AG10803 (cell line): ENCODE data around the gene FAM177B.
A peak's percentile ranks its signal among the peaks of the same experiment; 100 is the strongest.

Source experiments
- DNase-seq: peaks from one replicate; pipeline ENCODE4 v3.0.0; 2010; ENCODE audit warnings: low read depth
- H3K4me3 ChIP-seq: 2 replicates; pipeline ENCODE4 v1.5.1; 2011; ENCODE audit warnings: mild to moderate bottlenecking, low read length, control low read depth
- TF ChIP-seq, protein P1 (sequence below): conservative IDR thresholded peaks from 2 replicates; pipeline ENCODE4 v1.5.1; 2011; ENCODE audit warnings: mild to moderate bottlenecking, low read length, control low read depth, inconsistent platforms

FAM177B gene

DNA sequence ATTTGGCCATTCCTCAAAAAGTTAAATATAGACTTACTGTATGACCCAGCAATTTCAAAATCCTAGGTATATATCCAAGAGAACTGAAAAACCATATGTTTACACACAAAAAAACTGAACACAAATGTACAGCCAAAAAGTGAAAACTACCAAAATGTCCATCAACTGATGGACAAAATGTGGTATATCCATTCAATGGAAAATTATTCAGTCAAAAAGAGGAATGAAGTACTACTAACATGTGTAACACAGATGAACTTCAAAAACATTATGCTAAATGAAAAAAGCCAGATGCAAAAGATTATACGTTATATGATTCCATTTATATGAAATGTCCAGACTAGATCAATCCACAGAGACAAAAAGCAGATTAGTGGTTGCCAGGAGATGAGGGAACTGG, 32.7 kb upstream of the FAM177B start:
- TF ChIP-seq, protein P1, sequence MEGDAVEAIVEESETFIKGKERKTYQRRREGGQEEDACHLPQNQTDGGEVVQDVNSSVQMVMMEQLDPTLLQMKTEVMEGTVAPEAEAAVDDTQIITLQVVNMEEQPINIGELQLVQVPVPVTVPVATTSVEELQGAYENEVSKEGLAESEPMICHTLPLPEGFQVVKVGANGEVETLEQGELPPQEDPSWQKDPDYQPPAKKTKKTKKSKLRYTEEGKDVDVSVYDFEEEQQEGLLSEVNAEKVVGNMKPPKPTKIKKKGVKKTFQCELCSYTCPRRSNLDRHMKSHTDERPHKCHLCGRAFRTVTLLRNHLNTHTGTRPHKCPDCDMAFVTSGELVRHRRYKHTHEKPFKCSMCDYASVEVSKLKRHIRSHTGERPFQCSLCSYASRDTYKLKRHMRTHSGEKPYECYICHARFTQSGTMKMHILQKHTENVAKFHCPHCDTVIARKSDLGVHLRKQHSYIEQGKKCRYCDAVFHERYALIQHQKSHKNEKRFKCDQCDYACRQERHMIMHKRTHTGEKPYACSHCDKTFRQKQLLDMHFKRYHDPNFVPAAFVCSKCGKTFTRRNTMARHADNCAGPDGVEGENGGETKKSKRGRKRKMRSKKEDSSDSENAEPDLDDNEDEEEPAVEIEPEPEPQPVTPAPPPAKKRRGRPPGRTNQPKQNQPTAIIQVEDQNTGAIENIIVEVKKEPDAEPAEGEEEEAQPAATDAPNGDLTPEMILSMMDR: no peak
- no peak for DNase-seq
- H3K4me3 ChIP-seq: no peak overlapping the region

DNA sequence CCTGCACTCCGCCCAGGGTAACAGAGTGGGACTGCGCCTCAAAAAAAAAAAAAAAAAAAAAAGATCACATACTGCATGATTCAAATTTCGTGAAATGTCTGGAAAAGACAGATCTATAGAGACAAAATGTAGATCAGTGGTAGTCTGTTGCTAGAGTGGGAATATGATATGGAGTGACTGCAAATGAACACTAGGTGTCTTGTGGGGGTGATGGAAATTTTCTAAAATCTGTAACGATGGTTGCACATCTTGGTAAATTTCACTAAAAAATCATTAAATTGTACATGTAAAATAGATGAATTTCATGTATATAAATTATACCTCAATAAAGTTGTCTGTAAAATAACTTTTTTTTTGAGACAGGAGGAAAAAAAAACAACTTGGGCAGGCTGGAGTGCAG, 30.2 kb upstream of the FAM177B start:
- DNase-seq: no peak
- TF ChIP-seq, protein P1: no peak; the same call in 1 of the 2 replicates
- no peak overlapping the region for H3K4me3 ChIP-seq

DNA sequence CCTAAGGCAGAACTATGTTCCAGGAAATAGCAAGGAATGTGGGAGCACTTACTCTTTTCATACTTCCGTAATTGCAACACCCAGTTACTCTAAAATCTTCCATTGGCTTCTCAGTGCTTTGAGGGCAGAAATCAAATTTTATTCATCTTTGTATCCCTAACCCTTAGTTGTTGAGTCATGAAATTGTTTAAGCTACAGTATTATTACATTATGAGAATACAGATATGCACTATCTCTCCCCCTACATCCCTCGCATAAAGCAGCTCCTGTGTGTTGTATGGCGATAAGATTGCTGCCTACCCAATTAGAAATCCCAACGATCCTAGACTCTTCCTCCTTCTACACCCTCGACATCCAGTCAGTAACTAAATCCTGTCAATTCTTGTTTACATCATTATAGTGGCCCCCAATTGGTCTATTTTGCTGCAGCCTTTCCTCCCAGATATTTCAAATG, 27.3 kb upstream of the FAM177B start:
- no peak overlapping the region for H3K4me3 ChIP-seq
- TF ChIP-seq, protein P1: no peak
- DNase-seq: peak; percentile 4

DNA sequence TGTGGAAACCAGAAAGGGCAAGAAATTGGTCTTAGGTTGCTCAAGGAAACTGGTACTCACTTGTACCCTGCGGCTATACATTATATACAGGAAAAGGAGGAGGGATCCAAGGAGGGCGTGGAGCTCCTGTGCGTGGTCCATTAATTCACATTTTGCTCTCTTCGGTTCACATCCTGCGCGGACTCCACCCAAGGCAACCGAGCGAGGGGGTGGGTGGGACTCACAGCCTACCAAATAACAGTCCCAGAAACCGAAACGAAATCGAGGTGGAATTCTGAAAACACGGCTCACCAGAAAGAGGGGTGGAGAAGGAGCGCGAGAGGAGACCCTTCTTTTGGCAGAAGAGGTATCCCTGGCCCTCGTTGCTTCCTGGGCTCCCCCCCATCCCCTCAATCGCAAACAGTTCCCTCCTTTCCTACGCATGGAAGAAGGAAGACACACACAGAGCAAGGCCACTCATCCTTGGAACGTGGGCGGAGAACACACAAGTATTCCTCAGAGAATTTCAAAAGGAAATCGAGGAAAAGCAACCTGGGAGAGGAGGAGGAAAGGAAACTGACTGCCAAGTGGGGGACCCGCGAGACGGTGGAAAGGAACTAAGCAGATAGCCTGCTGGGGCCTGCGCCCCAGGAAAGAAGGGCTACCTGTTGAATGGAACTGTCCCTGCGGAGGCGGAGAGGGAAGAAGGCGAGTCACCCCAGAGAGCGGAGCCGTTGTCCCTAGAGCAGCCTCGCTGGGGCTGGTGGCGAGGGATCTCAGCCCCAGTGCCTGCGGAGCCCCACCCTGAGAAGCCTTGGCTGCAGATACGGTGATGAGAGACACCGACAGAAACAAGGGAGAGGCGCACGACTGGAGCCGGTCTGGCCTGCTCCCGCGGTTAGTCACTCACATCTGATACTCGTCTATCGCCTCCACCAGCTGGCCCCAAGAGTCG, 25.4 kb upstream of the FAM177B start:
- H3K4me3 ChIP-seq: peak overlapping the region; percentile 79
- DNase-seq: peak; percentile 63
- TF ChIP-seq, protein P1: no peak

DNA sequence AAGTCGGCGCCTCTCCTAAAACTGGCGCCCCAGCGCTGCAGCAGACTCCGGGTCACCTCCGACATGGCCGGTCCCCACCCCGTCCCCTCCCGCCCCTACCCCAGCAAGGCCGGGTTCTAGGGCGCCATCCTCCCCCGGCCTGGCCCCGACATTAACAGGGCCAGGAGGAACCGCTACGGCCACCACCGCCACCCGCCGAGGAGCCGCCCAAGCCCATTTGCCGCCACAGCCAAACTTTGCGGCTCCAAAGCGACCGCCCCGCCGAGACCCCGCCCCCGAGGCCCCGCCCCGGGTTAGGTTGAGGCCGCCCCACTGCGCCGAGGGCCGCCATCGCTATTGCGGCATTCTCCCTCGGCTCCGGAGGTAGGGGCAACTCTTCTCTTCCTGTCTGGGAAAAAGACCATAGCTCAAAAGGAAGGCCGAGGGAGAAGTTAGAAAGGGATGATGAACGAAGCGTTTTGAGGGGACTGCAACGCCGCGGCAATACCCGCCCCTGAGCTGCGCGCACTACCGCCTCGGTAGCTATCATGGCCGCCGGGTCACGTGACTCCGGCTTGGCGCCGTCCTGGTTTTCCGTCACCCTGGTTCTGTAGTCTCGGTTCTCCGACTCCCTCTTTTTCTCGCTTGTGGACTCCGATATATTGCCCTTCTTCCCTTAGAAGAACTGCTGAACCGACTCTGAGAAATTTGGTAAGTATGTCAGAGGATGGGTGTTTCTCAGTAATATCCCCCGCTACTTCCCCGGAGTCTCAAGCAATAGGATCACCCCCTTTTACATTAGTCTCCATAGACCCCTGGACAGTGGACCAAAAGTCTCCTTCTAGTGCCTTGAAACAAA, 24.5 kb upstream of the FAM177B start, which contains the start of the genes AIDA and BROX:
Gene AIDA, minus strand, starts transcription at position 239 of the 838 bp plus-strand sequence. Its CDS starts 174 bp downstream, at position 65.
Gene BROX, plus strand, starts transcription at position 312 of the 838 bp plus-strand sequence. CDS start 3,136 bp downstream, outside the sequence.
- H3K4me3 ChIP-seq: peak within 1 kb of the TSS; percentile 79
- peak; percentile 81 for DNase-seq
- TF ChIP-seq, protein P1: no peak

DNA sequence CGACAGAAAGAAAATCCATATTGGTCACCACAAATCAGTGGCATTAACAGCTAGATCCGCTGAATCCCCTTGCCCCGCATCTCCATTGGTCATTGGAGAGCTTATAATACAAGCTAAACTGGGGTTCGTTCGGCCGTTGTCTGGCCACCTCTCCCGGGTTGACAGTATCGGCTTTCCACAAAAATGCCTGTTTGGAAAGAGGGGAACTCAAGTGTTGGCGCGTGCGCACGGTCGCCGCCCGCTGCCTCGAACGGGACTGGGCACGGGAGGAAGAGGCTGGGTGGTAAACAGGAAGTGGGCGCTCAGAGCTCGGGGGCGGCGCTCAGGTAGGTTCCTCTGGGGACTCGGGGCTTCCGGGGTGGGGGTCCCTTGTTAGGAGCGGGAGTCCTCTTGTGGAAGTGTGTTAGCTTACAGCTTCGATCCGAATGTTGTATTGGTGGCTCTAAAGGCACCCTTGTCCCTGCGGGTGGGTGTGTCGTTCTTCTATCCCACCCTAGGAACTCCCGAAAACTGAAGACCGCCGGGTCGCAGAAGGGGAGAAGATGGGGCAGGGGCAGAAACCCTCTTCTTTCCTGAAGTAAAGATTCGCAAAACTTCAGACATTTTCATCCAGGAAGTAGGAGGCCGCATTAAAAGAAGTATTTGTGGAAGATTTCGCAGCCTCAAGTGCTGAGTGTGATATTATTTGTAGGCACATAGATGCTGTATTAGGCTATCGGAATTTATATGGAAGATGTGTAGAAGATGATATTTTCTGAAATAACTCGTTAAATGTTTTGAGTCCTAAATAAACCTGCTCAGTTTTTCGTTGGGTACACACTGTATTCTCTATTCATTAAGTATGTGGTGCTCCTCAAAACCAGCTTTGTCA, 23.7 kb upstream of the FAM177B start:
- peak overlapping the region; percentile 79 for H3K4me3 ChIP-seq
- TF ChIP-seq, protein P1: no peak
- peak; percentile 96 for DNase-seq
